T-cell (primary cell): Measurements from ENCODE around the gene MYB. TPM values are rescaled to one million over a fixed set of nuclear protein-coding genes. Genes with fewer than 3 reads are reported as not detected.

ENCODE experiments used
- ATAC-seq, 4 experiments: fragments of 200-7000 bp in 3 of 4; fragments of 150-1000 bp in 1 of 4; cut with Tn5 transposase; replicated peaks in 1 of 4; 1 replicate in 3 of 4; 2 replicates in 1 of 4; pipeline ENCODE4 v1.10.0; 2021; ENCODE audit warnings: moderate library complexity in 3 of 4, mild to moderate bottlenecking in 2 of 4, moderate number of reproducible peaks in 1 of 4
- CTCF ChIA-PET, 2 donors: fragments of 300-600 bp; sonication (Branson Sonifier 250); formaldehyde crosslinking; loops; one replicate each; lab custom pipeline; 2022; ENCODE audit warnings: antibody characterized with exemption in 2 of 2; lab: Charles Lee
- POLR2A ChIA-PET, 2 donors: fragments of 300-600 bp; sonication (Branson Sonifier 250); formaldehyde crosslinking; loops; one replicate each; lab custom pipeline; 2022; ENCODE audit warnings: antibody characterized with exemption in 2 of 2; lab: Charles Lee
- DNase-seq, 35 experiments: peaks; one replicate each; pipeline versions ENCODE4 v3.0.0 to v3.0.0-alpha.2; 2013 to 2023
- H3K27ac ChIP-seq: one replicate; pipeline ENCODE4 v1.5.1; 2013; ENCODE audit warnings: low read length
- H3K27me3 ChIP-seq, 2 experiments: replicated peaks in 1 of 2; 1 replicate in 1 of 2; 2 replicates in 1 of 2; pipeline versions ENCODE4 v1.6.1 to v1.7.0; 2013; ENCODE audit warnings: low read length in 1 of 2, mixed read lengths in 1 of 2; ENCODE audit not compliant: control insufficient read depth in 2 of 2, insufficient read depth in 2 of 2; ENCODE audit errors: extremely low read depth in 1 of 2
- H3K36me3 ChIP-seq, 2 donors: 1 replicate in 1 of 2; 2 replicates in 1 of 2; pipeline versions ENCODE4 v1.6.1 to v1.7.0; 2013; ENCODE audit warnings: low read length in 1 of 2; ENCODE audit not compliant: control insufficient read depth in 2 of 2, insufficient read depth in 1 of 2; ENCODE audit errors: extremely low read depth in 1 of 2
- H3K4me1 ChIP-seq, 2 experiments: 1 replicate in 1 of 2; 2 replicates in 1 of 2; pipeline versions ENCODE4 v1.6.1 to v1.7.0; 2013; ENCODE audit warnings: low read length in 2 of 2, mixed read lengths in 1 of 2; ENCODE audit not compliant: insufficient read depth in 2 of 2, control insufficient read depth in 1 of 2; ENCODE audit errors: extremely low read depth in 1 of 2
- H3K4me3 ChIP-seq, 2 donors: 1 replicate in 1 of 2; 2 replicates in 1 of 2; pipeline versions ENCODE4 v1.5.1 to v1.7.0; 2013; ENCODE audit warnings: mild to moderate bottlenecking in 2 of 2, low read length in 1 of 2, moderate library complexity in 1 of 2; ENCODE audit not compliant: control insufficient read depth in 1 of 2; ENCODE audit errors: extremely low read depth in 1 of 2
- H3K9me3 ChIP-seq: 2 replicates; pipeline ENCODE4 v1.7.0; 2013
- H3K27ac Mint-ChIP-seq, 2 donors: one replicate each; pipeline ENCODE4 v1.8.0; 2020 to 2021; ENCODE audit warnings: mild to moderate bottlenecking in 2 of 2, mixed read lengths in 2 of 2
- H3K27me3 Mint-ChIP-seq, 2 donors: one replicate each; pipeline ENCODE4 v1.8.0; 2021 to 2022; ENCODE audit warnings: mixed read lengths in 2 of 2
- H3K36me3 Mint-ChIP-seq: one replicate; pipeline ENCODE4 v1.8.0; 2021; ENCODE audit warnings: mixed read lengths
- H3K4me1 Mint-ChIP-seq, 3 donors: one replicate each; pipeline ENCODE4 v1.8.0; 2020 to 2022; ENCODE audit warnings: mixed read lengths in 3 of 3, mild to moderate bottlenecking in 1 of 3
- H3K4me3 Mint-ChIP-seq, 3 donors: one replicate each; pipeline ENCODE4 v1.8.0; 2020 to 2022; ENCODE audit warnings: mild to moderate bottlenecking in 3 of 3, mixed read lengths in 3 of 3, moderate library complexity in 3 of 3
- H3K9me3 Mint-ChIP-seq, 3 donors: one replicate each; pipeline ENCODE4 v1.8.0; 2020 to 2022; ENCODE audit warnings: mixed read lengths in 3 of 3
- WGBS: methylation state at CpG from one replicate; pipeline ENCODE4 v1.1.5; 2013; ENCODE audit warnings: missing lambda C conversion rate; ENCODE audit not compliant: insufficient coverage; 5-methylcytosine and 5-hydroxymethylcytosine counted together
- total RNA-seq, 35 experiments: library from RNA in 6 of 35; stranded (reverse) in 6 of 35; fragments of 120-200 nt in 1 of 35; gene quantifications; one replicate each; pipeline versions ENCODE4 v1.2.1 to v1.2.4 and lab custom pipeline; 2013 to 2026

Gene MYB
- total RNA-seq, 5 donors from 2014 or later (not counting 1 experiment from before 2014, with no cell fraction given) = 4.4 to 23.9 (median 17.1) TPM

- no peak overlapping the region for H3K4me3 Mint-ChIP-seq
- POLR2A ChIA-PET = no interaction called here
- WGBS = no CpG with 5 or more reads among the region's 2 CpGs
- peaks cover 17 to 26% (median 20%) of the 10 kb centered on the region in 3 donors for H3K4me1 Mint-ChIP-seq
- no peaks in the 10 kb centered on the region for H3K27me3 Mint-ChIP-seq
- no peaks in the 10 kb centered on the region for H3K27me3 ChIP-seq
- peaks cover 41% of the 10 kb centered on the region for H3K36me3 Mint-ChIP-seq
- ATAC-seq (no peak), DNase-seq (no peak)
- CTCF ChIA-PET = interaction anchor here in 1 of 2 donors (2.1 kb wide), 1 partner anchor 11 kb away, joined by 8 read pairs; no protein-coding TSS in a partner anchor
- no peaks in the 10 kb centered on the region for H3K9me3 Mint-ChIP-seq
- no peak overlapping the region for H3K27ac Mint-ChIP-seq
- no peak overlapping the region for H3K27ac ChIP-seq
- no peak overlapping the region for H3K4me3 ChIP-seq
- H3K9me3 ChIP-seq = no peaks in the 10 kb centered on the region
- peaks cover 4 to 5% of the 10 kb centered on the region in 2 experiments for H3K4me1 ChIP-seq
- H3K36me3 ChIP-seq = peaks cover 3 to 4% of the 10 kb centered on the region in 2 donors
Observed at GRCh38 chr6:135195041-135195440, 13.9 kb downstream of the MYB start.

- CTCF ChIA-PET = no interaction called here
- Histone ChIP-seq H3K9me3 (no peaks in the 10 kb centered on the region), H3K36me3 (peaks cover 3 to 8% of the 10 kb centered on the region in 2 donors), H3K27ac (no peak overlapping the region), H3K4me3 (no peak overlapping the region), H3K4me1 (peaks cover 4 to 5% of the 10 kb centered on the region in 2 experiments), H3K27me3 (no peaks in the 10 kb centered on the region)
- POLR2A ChIA-PET = no interaction called here
- Mint-ChIP-seq H3K4me3 (no peak overlapping the region), H3K4me1 (peaks cover 17 to 26% (median 20%) of the 10 kb centered on the region in 3 donors), H3K27me3 (no peaks in the 10 kb centered on the region), H3K9me3 (no peaks in the 10 kb centered on the region), H3K27ac (no peak overlapping the region), H3K36me3 (peaks cover 44% of the 10 kb centered on the region)
- 26% methylated on average over 2 of the region's 6 CpGs for WGBS
- no peak for ATAC-seq
- no peak for DNase-seq
Observed at GRCh38 chr6:135195522-135195921, 14.4 kb downstream of the MYB start.

DNA sequence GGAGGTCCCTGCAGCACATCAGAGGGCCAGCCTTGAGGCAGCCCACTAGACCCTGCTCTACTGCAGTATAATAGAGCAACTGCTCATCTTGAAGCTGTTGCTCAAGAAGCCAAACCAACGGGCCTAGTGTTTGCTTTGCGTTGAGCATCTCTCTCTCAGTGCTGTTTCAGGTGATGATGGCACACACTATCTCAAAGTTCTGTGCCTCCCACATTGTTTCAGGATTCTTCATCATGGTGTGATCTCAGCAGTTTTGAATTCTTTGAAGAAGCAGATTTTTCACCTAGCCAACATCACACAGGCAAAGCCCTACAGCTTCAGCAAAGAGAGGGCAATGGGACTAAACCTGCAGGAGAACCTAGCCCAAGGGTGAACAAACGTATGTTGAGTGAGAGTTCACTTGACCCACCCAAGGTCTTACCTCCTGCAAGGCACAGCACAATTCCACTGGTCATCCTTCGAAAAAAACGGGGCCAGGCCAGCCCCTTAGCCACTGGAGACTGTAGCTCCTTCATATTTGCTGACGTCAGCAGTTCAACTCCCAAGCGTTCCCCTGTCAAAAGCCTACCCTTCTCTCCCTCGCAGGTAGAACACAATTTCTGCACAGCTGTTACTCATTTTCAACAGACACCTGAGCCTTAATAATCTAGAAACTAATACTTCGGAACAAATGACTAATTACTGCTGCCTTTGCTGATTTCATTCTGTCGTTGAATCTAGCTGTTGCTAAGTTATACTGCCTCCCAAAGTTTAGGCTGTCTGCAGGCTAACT, 15.8 kb downstream of the MYB start:
- Mint-ChIP-seq H3K4me3 (peak overlapping the region in 2 of 3 donors; percentile 38 to 50), H3K27ac (peak overlapping the region in 1 of 2 donors; percentile 48), H3K27me3 (no peaks in the 10 kb centered on the region), H3K36me3 (peaks cover 41% of the 10 kb centered on the region), H3K4me1 (peaks cover 17 to 26% (median 20%) of the 10 kb centered on the region in 3 donors), H3K9me3 (no peaks in the 10 kb centered on the region)
- H3K9me3 ChIP-seq = no peaks in the 10 kb centered on the region
- 39% methylated on average over 8 of the region's 10 CpGs for WGBS
- ChIA-PET POLR2A (interaction anchor here in 1 of 2 donors (0.6 kb wide), 1 partner anchor 8 kb away, joined by 5 read pairs; no protein-coding TSS in a partner anchor), CTCF (interaction anchor here in 1 of 2 donors (0.6 kb wide), 1 partner anchor 847 kb away, joined by 3 read pairs; no protein-coding TSS in a partner anchor)
- H3K36me3 ChIP-seq = peaks cover 0 to 8% of the 10 kb centered on the region in 2 donors
- H3K27me3 ChIP-seq = no peaks in the 10 kb centered on the region
- DNase-seq = no peak
- no peak overlapping the region for H3K4me3 ChIP-seq
- peaks cover 4 to 5% of the 10 kb centered on the region in 2 experiments for H3K4me1 ChIP-seq
- no peak overlapping the region for H3K27ac ChIP-seq
- peak in 1 of 4 experiments; percentile 23 for ATAC-seq

DNA sequence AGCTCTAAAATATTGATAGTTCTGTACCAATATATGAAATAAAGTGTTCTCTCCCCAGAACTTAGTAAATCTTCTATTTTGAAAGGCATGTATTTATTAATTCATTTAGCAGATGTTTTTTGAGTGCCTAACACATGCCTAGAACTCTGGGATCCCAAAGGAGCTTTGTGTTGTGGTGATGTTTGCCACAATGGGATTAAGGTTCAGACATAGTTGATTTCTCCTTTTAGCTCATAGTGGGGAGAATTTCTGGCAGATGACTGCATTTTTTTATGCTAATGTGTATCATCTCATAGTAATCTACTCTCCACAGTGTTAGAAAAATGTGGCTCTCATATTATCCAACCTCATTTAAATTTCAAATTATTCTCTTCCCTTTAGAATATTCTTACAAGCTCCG, 21.7 kb downstream of the MYB start:
- peaks cover 8 to 16% of the 10 kb centered on the region in 2 donors for H3K36me3 ChIP-seq
- no peaks in the 10 kb centered on the region for H3K9me3 Mint-ChIP-seq
- no peak overlapping the region for H3K27ac Mint-ChIP-seq
- H3K4me1 Mint-ChIP-seq = no peaks in the 10 kb centered on the region
- H3K27ac ChIP-seq = no peak overlapping the region
- no peaks in the 10 kb centered on the region for H3K27me3 ChIP-seq
- no peaks in the 10 kb centered on the region for H3K9me3 ChIP-seq
- H3K4me1 ChIP-seq = no peaks in the 10 kb centered on the region
- no peaks in the 10 kb centered on the region for H3K27me3 Mint-ChIP-seq
- CTCF ChIA-PET = no interaction called here
- no peak overlapping the region for H3K4me3 Mint-ChIP-seq
- WGBS = no CpG with 5 or more reads among the region's 1 CpG
- ATAC-seq = no peak
- POLR2A ChIA-PET = interaction anchor here in 1 of 2 donors (0.6 kb wide), 1 partner anchor 177 kb away, joined by 4 read pairs; no protein-coding TSS in a partner anchor
- H3K36me3 Mint-ChIP-seq = peaks cover 14% of the 10 kb centered on the region
- no peak overlapping the region for H3K4me3 ChIP-seq
- no peak for DNase-seq

DNA sequence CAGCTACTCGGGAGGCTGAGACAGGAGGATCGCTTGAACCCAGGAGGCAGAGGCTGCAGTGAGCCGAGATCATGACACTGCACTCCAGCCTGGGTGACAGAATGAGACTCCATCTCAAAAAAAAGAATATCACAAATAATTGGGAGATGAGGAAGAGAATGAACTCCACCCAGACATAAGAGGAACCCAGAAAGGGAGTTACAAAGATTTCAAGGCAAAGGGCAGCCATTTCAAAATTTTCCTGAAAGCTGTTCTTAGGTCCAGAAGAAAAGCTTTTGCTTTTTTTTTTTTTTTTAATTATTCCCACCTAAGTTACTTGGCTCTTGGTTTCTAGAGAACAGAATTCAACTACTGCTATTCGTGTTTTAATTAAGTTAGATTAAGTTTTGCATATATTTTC, 23.8 kb downstream of the MYB start:
- H3K36me3 ChIP-seq = peaks cover 8 to 16% of the 10 kb centered on the region in 2 donors
- H3K9me3 ChIP-seq = no peaks in the 10 kb centered on the region
- DNase-seq = no peak
- H3K4me3 ChIP-seq = no peak overlapping the region
- no CpG with 5 or more reads among the region's 4 CpGs for WGBS
- ATAC-seq = no peak
- POLR2A ChIA-PET = interaction anchor here (0.6 to 0.7 kb wide), 2 partner anchors 19 to 962 kb away, joined by 3 read pairs; no protein-coding TSS in a partner anchor
- Mint-ChIP-seq H3K36me3 (peaks cover 10% of the 10 kb centered on the region), H3K4me3 (no peak overlapping the region), H3K27ac (no peak overlapping the region), H3K9me3 (no peaks in the 10 kb centered on the region), H3K27me3 (no peaks in the 10 kb centered on the region), H3K4me1 (peaks cover 6 to 11% (median 10%) of the 10 kb centered on the region in 3 donors)
- no peaks in the 10 kb centered on the region for H3K27me3 ChIP-seq
- no peak overlapping the region for H3K27ac ChIP-seq
- H3K4me1 ChIP-seq = peaks cover 1 to 6% of the 10 kb centered on the region in 2 experiments
- CTCF ChIA-PET = interaction anchor here in 1 of 2 donors (0.6 to 1.3 kb wide), 5 partner anchors 16 to 60 kb away, joined by 3 to 7 read pairs (median 5); no protein-coding TSS in a partner anchor

GRCh38 chr6:135209803-135210202, 28.7 kb downstream of the MYB start:
- Mint-ChIP-seq H3K4me3 (peak overlapping the region; percentile 59 to 71 (median 70)), H3K36me3 (peaks cover 6% of the 10 kb centered on the region), H3K4me1 (peaks cover 33 to 39% (median 39%) of the 10 kb centered on the region in 3 donors), H3K27ac (peak overlapping the region; percentile 80 to 94), H3K27me3 (no peaks in the 10 kb centered on the region), H3K9me3 (no peaks in the 10 kb centered on the region)
- Histone ChIP-seq H3K4me3 (peak overlapping the region in 1 of 2 donors; percentile 38), H3K4me1 (peaks cover 19 to 20% of the 10 kb centered on the region in 2 experiments), H3K27ac (peak overlapping the region; percentile 65), H3K9me3 (no peaks in the 10 kb centered on the region), H3K27me3 (no peaks in the 10 kb centered on the region), H3K36me3 (no peaks in the 10 kb centered on the region)
- POLR2A ChIA-PET = interaction anchor here in 1 of 2 donors (0.7 kb wide), 1 partner anchor 9 kb away, joined by 3 read pairs; no protein-coding TSS in a partner anchor
- ATAC-seq (peak; percentile 55 to 74 (median 66)), DNase-seq (peak in 5 of 35 experiments; percentile 11 to 51 (median 21))
- CTCF ChIA-PET = interaction anchor here (0.5 to 1.1 kb wide), 6 partner anchors 27 to 1096 kb away, joined by 3 to 5 read pairs (median 3); no protein-coding TSS in a partner anchor
- WGBS = 57% methylated on average over 1 of the region's 6 CpGs
